Measurements from ENCODE around the gene ENPP1. TPM values are rescaled to one million over a fixed set of nuclear protein-coding genes. Genes with fewer than 3 reads are reported as not detected.
"Not testable (repeated sequence)": the region's sequence is repeated elsewhere in the genome, so short reads cannot be mapped to it uniquely, and the experiment has no call there.

Gene ENPP1
- total and polyA plus RNA-seq, 4 donors: 1.3 to 35.2 (median 14.5) TPM

- Histone ChIP-seq H3K27me3 (ENCODE audit: control insufficient read depth in 1 of 2, insufficient read depth in 2 of 2, low read length in 1 of 2) (no peaks in the 10 kb centered on the region), H3K36me3 (ENCODE audit: control insufficient read depth in 1 of 2, insufficient read depth in 2 of 2, low read length in 1 of 2) (peaks cover 0 to 3% of the 10 kb centered on the region in 2 donors), H3K4me3 (ENCODE audit: low read length in 2 of 2) (no peak overlapping the region), H3K4me1 (ENCODE audit: control insufficient read depth in 1 of 2, insufficient read depth in 2 of 2, low read length in 2 of 2) (peaks cover 0 to 1% of the 10 kb centered on the region in 2 donors), H3K27ac (ENCODE audit: low read depth in 1 of 2, low read length in 2 of 2) (no peak overlapping the region), H3K9me3 (ENCODE audit: control insufficient read depth, low read length) (no peaks in the 10 kb centered on the region)
- 52% methylated on average over 2 of the region's 2 CpGs for WGBS, 2 donors
- ATAC-seq (ENCODE audit: low FRiP score): no peak
- intact Hi-C loops (cut with DNase I): no loop called here
- no peak for DNase-seq
These were observed 47.0 kb downstream of the ENPP1 start for GRCh38 chr6:131854803-131855202.

GRCh38 chr6:131858765-131859415 lies 51.1 kb downstream of the ENPP1 start:
- peaks cover 0 to 2% of the 10 kb centered on the region in 2 donors for H3K36me3 ChIP-seq (ENCODE audit: control insufficient read depth in 1 of 2, insufficient read depth in 2 of 2, low read length in 1 of 2)
- DNase-seq (no peak), ATAC-seq (ENCODE audit: low FRiP score) (no peak)
- intact Hi-C loops (cut with DNase I): no loop called here
- no peak overlapping the region for H3K4me3 ChIP-seq (ENCODE audit: low read length in 2 of 2)
- H3K9me3 ChIP-seq (ENCODE audit: control insufficient read depth, low read length): no peaks in the 10 kb centered on the region
- no peak overlapping the region for H3K27ac ChIP-seq (ENCODE audit: low read depth in 1 of 2, low read length in 2 of 2)
- no peaks in the 10 kb centered on the region for H3K27me3 ChIP-seq (ENCODE audit: control insufficient read depth in 1 of 2, insufficient read depth in 2 of 2, low read length in 1 of 2)
- H3K4me1 ChIP-seq (ENCODE audit: control insufficient read depth in 1 of 2, insufficient read depth in 2 of 2, low read length in 2 of 2): no peaks in the 10 kb centered on the region
- 41 to 49% methylated on average over 2 of the region's 2 CpGs for WGBS, 2 donors

GRCh38 chr6:131859658-131860057 lies 51.8 kb downstream of the ENPP1 start:
- H3K4me3 ChIP-seq (ENCODE audit: low read length in 2 of 2); H3K36me3 ChIP-seq (ENCODE audit: control insufficient read depth in 1 of 2, insufficient read depth in 2 of 2, low read length in 1 of 2); H3K4me1 ChIP-seq (ENCODE audit: control insufficient read depth in 1 of 2, insufficient read depth in 2 of 2, low read length in 2 of 2); H3K9me3 ChIP-seq (ENCODE audit: control insufficient read depth, low read length); ATAC-seq (ENCODE audit: low FRiP score); H3K27ac ChIP-seq (ENCODE audit: low read depth in 1 of 2, low read length in 2 of 2); intact Hi-C loops (cut with DNase I); DNase-seq; H3K27me3 ChIP-seq (ENCODE audit: control insufficient read depth in 1 of 2, insufficient read depth in 2 of 2, low read length in 1 of 2): not testable (repeated sequence)
- WGBS, 2 donors: 86 to 87% methylated on average over 5 of the region's 5 CpGs

- Histone ChIP-seq H3K4me3 (ENCODE audit: low read length in 2 of 2) (no peak overlapping the region), H3K9me3 (ENCODE audit: control insufficient read depth, low read length) (peaks cover 2% of the 10 kb centered on the region), H3K36me3 (ENCODE audit: control insufficient read depth in 1 of 2, insufficient read depth in 2 of 2, low read length in 1 of 2) (peaks cover 0 to 5% of the 10 kb centered on the region in 2 donors), H3K4me1 (ENCODE audit: control insufficient read depth in 1 of 2, insufficient read depth in 2 of 2, low read length in 2 of 2) (no peaks in the 10 kb centered on the region), H3K27ac (ENCODE audit: low read depth in 1 of 2, low read length in 2 of 2) (no peak overlapping the region), H3K27me3 (ENCODE audit: control insufficient read depth in 1 of 2, insufficient read depth in 2 of 2, low read length in 1 of 2) (no peaks in the 10 kb centered on the region)
- intact Hi-C loops (cut with DNase I): no loop called here
- 72 to 85% methylated on average over 1 of the region's 1 CpG for WGBS, 2 donors
- ATAC-seq (ENCODE audit: low FRiP score) (no peak), DNase-seq (no peak)
These were observed 53.6 kb downstream of the ENPP1 start for GRCh38 chr6:131861381-131861780.

- intact Hi-C loops (cut with DNase I): no loop called here
- H3K4me3 ChIP-seq (ENCODE audit: low read length in 2 of 2): no peak overlapping the region
- peaks cover 2% of the 10 kb centered on the region for H3K9me3 ChIP-seq (ENCODE audit: control insufficient read depth, low read length)
- H3K36me3 ChIP-seq (ENCODE audit: control insufficient read depth in 1 of 2, insufficient read depth in 2 of 2, low read length in 1 of 2): peaks cover 0 to 6% of the 10 kb centered on the region in 2 donors
- ATAC-seq (ENCODE audit: low FRiP score) (no peak), DNase-seq (no peak)
- H3K27ac ChIP-seq (ENCODE audit: low read depth in 1 of 2, low read length in 2 of 2): no peak overlapping the region
- no peaks in the 10 kb centered on the region for H3K4me1 ChIP-seq (ENCODE audit: control insufficient read depth in 1 of 2, insufficient read depth in 2 of 2, low read length in 2 of 2)
- 91 to 93% methylated on average over 5 of the region's 5 CpGs for WGBS, 2 donors
- H3K27me3 ChIP-seq (ENCODE audit: control insufficient read depth in 1 of 2, insufficient read depth in 2 of 2, low read length in 1 of 2): no peaks in the 10 kb centered on the region
These were observed 54.7 kb downstream of the ENPP1 start for GRCh38 chr6:131862476-131862875.

GRCh38 chr6:131867744-131868143 lies 59.9 kb downstream of the ENPP1 start:
- ATAC-seq (ENCODE audit: low FRiP score) (no peak), DNase-seq (no peak)
- H3K27me3 ChIP-seq (ENCODE audit: control insufficient read depth in 1 of 2, insufficient read depth in 2 of 2, low read length in 1 of 2): no peaks in the 10 kb centered on the region
- H3K9me3 ChIP-seq (ENCODE audit: control insufficient read depth, low read length): peaks cover 2% of the 10 kb centered on the region
- no peak overlapping the region for H3K27ac ChIP-seq (ENCODE audit: low read depth in 1 of 2, low read length in 2 of 2)
- intact Hi-C loops (cut with DNase I): no loop called here
- 67 to 69% methylated on average over 1 of the region's 1 CpG for whole genome bisulfite sequencing, 2 donors
- H3K4me3 ChIP-seq (ENCODE audit: low read length in 2 of 2): no peak overlapping the region
- H3K4me1 ChIP-seq (ENCODE audit: control insufficient read depth in 1 of 2, insufficient read depth in 2 of 2, low read length in 2 of 2): no peaks in the 10 kb centered on the region
- H3K36me3 ChIP-seq (ENCODE audit: control insufficient read depth in 1 of 2, insufficient read depth in 2 of 2, low read length in 1 of 2): peaks cover 3 to 4% of the 10 kb centered on the region in 2 donors

GRCh38 chr6:131868836-131869235 lies 61.0 kb downstream of the ENPP1 start:
- H3K27ac ChIP-seq (ENCODE audit: low read depth in 1 of 2, low read length in 2 of 2): no peak overlapping the region
- 74 to 77% methylated on average over 3 of the region's 3 CpGs for WGBS, 2 donors
- peaks cover 2% of the 10 kb centered on the region for H3K9me3 ChIP-seq (ENCODE audit: control insufficient read depth, low read length)
- H3K4me1 ChIP-seq (ENCODE audit: control insufficient read depth in 1 of 2, insufficient read depth in 2 of 2, low read length in 2 of 2): no peaks in the 10 kb centered on the region
- no peaks in the 10 kb centered on the region for H3K27me3 ChIP-seq (ENCODE audit: control insufficient read depth in 1 of 2, insufficient read depth in 2 of 2, low read length in 1 of 2)
- intact Hi-C loops (cut with DNase I): no loop called here
- peaks cover 4 to 6% of the 10 kb centered on the region in 2 donors for H3K36me3 ChIP-seq (ENCODE audit: control insufficient read depth in 1 of 2, insufficient read depth in 2 of 2, low read length in 1 of 2)
- DNase-seq (no peak), ATAC-seq (ENCODE audit: low FRiP score) (no peak)
- H3K4me3 ChIP-seq (ENCODE audit: low read length in 2 of 2): no peak overlapping the region

GRCh38 chr6:131875647-131876046 lies 67.8 kb downstream of the ENPP1 start:
- no peaks in the 10 kb centered on the region for H3K4me1 ChIP-seq (ENCODE audit: control insufficient read depth in 1 of 2, insufficient read depth in 2 of 2, low read length in 2 of 2)
- ATAC-seq (ENCODE audit: low FRiP score): peak; percentile 15
- DNase-seq: no peak
- no peak overlapping the region for H3K4me3 ChIP-seq (ENCODE audit: low read length in 2 of 2)
- 41 to 57% methylated on average over 1 of the region's 1 CpG for WGBS, 2 donors
- intact Hi-C loops (cut with DNase I): no loop called here
- H3K36me3 ChIP-seq (ENCODE audit: control insufficient read depth in 1 of 2, insufficient read depth in 2 of 2, low read length in 1 of 2): peaks cover 2 to 6% of the 10 kb centered on the region in 2 donors
- no peaks in the 10 kb centered on the region for H3K27me3 ChIP-seq (ENCODE audit: control insufficient read depth in 1 of 2, insufficient read depth in 2 of 2, low read length in 1 of 2)
- H3K27ac ChIP-seq (ENCODE audit: low read depth in 1 of 2, low read length in 2 of 2): no peak overlapping the region
- no peaks in the 10 kb centered on the region for H3K9me3 ChIP-seq (ENCODE audit: control insufficient read depth, low read length)

- intact Hi-C loops (cut with DNase I): no loop called here
- H3K4me1 ChIP-seq (ENCODE audit: control insufficient read depth in 1 of 2, insufficient read depth in 2 of 2, low read length in 2 of 2): no peaks in the 10 kb centered on the region
- peaks cover 2 to 6% of the 10 kb centered on the region in 2 donors for H3K36me3 ChIP-seq (ENCODE audit: control insufficient read depth in 1 of 2, insufficient read depth in 2 of 2, low read length in 1 of 2)
- no peak overlapping the region for H3K27ac ChIP-seq (ENCODE audit: low read depth in 1 of 2, low read length in 2 of 2)
- DNase-seq (no peak), ATAC-seq (ENCODE audit: low FRiP score) (no peak)
- H3K9me3 ChIP-seq (ENCODE audit: control insufficient read depth, low read length): no peaks in the 10 kb centered on the region
- no peaks in the 10 kb centered on the region for H3K27me3 ChIP-seq (ENCODE audit: control insufficient read depth in 1 of 2, insufficient read depth in 2 of 2, low read length in 1 of 2)
- no peak overlapping the region for H3K4me3 ChIP-seq (ENCODE audit: low read length in 2 of 2)
These were observed 68.7 kb downstream of the ENPP1 start for GRCh38 chr6:131876545-131876944.

Data from aorta (tissue), 5 donors.